Erythroblast (primary cell): ENCODE data around the gene PRMT3.

ENCODE experiments used
- GATA1 ChIP-seq: IDR thresholded peaks from 2 replicates; pipeline ENCODE4 v1.6.1; 2011; ENCODE audit warnings: low read depth, mild to moderate bottlenecking, control low read depth, low read length, moderate library complexity
- POLR2A ChIP-seq: IDR thresholded peaks from 2 replicates; pipeline ENCODE4 v1.6.1; 2011; ENCODE audit warnings: mild to moderate bottlenecking, low read length

- TF ChIP-seq POLR2A = no peak
- TF ChIP-seq GATA1 = no peak
These were observed 135.0 kb downstream of the PRMT3 start for GRCh38 chr11:20522536-20522935.
